Vagina (tissue), 2 donors: ENCODE results near the gene SIAH2.

Experiments used
- POLR2A ChIP-seq, 2 donors: fragments of 450-650 bp; IDR thresholded peaks; one replicate each; pipeline ENCODE4 v1.6.1; 2017; ENCODE audit warnings: antibody characterized with exemption in 2 of 2, mild to moderate bottlenecking in 2 of 2, moderate library complexity in 2 of 2
- POLR2AphosphoS5 ChIP-seq, 2 donors: sonication (generic); formaldehyde crosslinking; IDR thresholded peaks; one replicate each; pipeline ENCODE4 v1.9.0; 2017; ENCODE audit warnings: antibody characterized with exemption in 2 of 2, mild to moderate bottlenecking in 2 of 2, low read depth in 1 of 2; ENCODE audit not compliant: insufficient read depth in 1 of 2
- TF ChIP-seq, protein P1 (sequence below), 3 experiments: fragments of 450-650 bp in 2 of 3; fragments of 200-600 bp in 1 of 3; sonication (generic) in 1 of 3; IDR thresholded peaks; one replicate each; pipeline ENCODE4 v1.5.1; 2017 to 2019; ENCODE audit warnings: antibody characterized with exemption in 3 of 3, mild to moderate bottlenecking in 2 of 3, moderate library complexity in 2 of 3

DNA sequence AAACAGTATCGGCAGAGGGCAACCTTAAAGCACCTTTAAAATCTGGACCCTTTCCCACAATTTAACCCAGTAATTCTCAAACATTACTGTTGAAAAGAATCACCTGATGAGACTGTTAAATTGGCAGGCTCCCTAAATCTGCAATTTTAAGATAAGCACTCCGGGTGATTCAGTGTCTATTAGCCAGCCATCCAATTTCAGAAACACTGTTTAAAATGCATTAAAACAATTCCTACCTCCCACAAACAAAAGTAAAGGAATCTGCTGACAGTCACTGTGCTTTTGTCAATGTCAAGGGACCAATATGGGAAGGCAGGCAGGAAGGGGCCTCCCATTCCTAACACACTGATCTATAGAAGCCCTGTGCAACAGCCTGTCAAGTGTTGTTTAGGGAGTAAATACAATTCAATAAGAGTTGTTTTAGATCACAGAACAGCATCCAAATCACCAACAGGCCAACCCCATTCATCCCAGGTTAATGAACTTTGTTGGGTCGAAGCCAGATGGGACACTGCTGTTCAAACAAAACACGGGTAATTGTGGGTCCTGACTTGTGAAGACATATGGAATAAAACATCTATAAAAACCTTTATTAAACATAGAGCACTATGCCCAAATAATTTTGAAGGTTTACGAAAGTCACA is 21.4 kb downstream of the SIAH2 start:
- TF ChIP-seq, protein P1, sequence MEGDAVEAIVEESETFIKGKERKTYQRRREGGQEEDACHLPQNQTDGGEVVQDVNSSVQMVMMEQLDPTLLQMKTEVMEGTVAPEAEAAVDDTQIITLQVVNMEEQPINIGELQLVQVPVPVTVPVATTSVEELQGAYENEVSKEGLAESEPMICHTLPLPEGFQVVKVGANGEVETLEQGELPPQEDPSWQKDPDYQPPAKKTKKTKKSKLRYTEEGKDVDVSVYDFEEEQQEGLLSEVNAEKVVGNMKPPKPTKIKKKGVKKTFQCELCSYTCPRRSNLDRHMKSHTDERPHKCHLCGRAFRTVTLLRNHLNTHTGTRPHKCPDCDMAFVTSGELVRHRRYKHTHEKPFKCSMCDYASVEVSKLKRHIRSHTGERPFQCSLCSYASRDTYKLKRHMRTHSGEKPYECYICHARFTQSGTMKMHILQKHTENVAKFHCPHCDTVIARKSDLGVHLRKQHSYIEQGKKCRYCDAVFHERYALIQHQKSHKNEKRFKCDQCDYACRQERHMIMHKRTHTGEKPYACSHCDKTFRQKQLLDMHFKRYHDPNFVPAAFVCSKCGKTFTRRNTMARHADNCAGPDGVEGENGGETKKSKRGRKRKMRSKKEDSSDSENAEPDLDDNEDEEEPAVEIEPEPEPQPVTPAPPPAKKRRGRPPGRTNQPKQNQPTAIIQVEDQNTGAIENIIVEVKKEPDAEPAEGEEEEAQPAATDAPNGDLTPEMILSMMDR (IDR thresholded peaks at IDR 0.05), result no peak
- TF ChIP-seq POLR2A (IDR thresholded peaks at IDR 0.05) (no peak), POLR2AphosphoS5 (IDR thresholded peaks at IDR 0.05; ENCODE audit: insufficient read depth in 1 of 2, low read depth in 1 of 2) (no peak)
